Measurements from ENCODE around the gene FEZ2.

DNA sequence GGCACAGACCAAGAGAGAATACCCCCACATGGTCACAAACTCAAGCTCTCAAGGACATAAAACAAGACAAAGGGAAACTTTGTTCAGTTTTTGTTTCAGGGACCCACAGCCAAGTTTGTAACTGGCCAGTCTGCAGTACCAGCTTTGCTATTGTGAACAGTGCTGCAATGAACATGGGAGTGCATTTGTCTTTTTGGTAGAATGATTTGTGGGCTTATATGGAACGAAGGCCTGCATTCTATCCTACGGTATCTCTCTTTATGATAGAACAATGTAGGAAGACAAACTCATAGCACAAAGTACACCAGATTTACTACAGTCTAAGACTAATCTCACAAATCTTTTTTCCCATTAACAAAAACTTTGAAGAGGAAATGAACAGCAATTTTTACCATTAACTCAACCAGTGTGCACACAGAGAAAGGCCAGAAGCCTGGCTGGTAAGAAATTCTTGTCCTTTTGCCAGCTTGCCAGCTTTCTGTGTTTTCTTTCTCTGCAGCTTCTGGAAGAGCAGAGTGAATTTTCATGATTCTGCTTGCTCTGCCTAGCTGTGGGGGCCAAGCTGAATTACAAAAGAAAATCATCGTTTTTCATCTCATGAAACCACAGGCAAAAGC is 37.1 kb upstream of the FEZ2 start:
- TF ChIP-seq CTCF (IDR thresholded peaks at IDR 0.05) (no peak), EZH2 (IDR thresholded peaks at IDR 0.05) (no peak), EZH2phosphoT487 (IDR thresholded peaks at IDR 0.05) (no peak)

Data from neural progenitor cell (in vitro differentiated cells).